Measurements from ENCODE around the gene NABP2.
A peak's percentile ranks its signal among the peaks of the same experiment; 100 is the strongest.

NABP2 gene

GRCh38 chr12:56216461-56216860 is 7.7 kb upstream of the NABP2 start:
- DNase-seq, result no peak

GRCh38 chr12:56219840-56220239 is 4.3 kb upstream of the NABP2 start:
- no peak for DNase-seq

GRCh38 chr12:56220611-56221231 is 3.4 kb upstream of the NABP2 start:
- peak; percentile 36 for DNase-seq

- peak; percentile 61 for DNase-seq
Measured at GRCh38 chr12:56221232-56221756, 2.8 kb upstream of the NABP2 start.

GRCh38 chr12:56221757-56222530 is 2.2 kb upstream of the NABP2 start, which contains the start of gene RNF41:
Gene RNF41, minus strand, starts transcription at chr12:56221922. Its CDS starts 7,875 bp downstream, at chr12:56214047.
- DNase-seq, result peak; percentile 99

- DNase-seq, result no peak
Measured at GRCh38 chr12:56222531-56222895, 1.6 kb upstream of the NABP2 start.

GRCh38 chr12:56223571-56224101 is 506 bp upstream of the NABP2 start:
- no peak for DNase-seq

- DNase-seq, result no peak
Measured at GRCh38 chr12:56224954-56225353, 812 bp downstream of the NABP2 start.

- DNase-seq, result no peak
Measured at GRCh38 chr12:56229082-56229481, 4.9 kb downstream of the NABP2 start.

GRCh38 chr12:56229916-56230431 is 5.8 kb downstream of the NABP2 start, which contains the start of gene SLC39A5:
Gene SLC39A5, plus strand, starts transcription at chr12:56230051. Its CDS starts 1,224 bp downstream, at chr12:56231275.
- DNase-seq, result no peak

GRCh38 chr12:56230432-56231183 is 6.5 kb downstream of the NABP2 start:
- no peak for DNase-seq

GRCh38 chr12:56231184-56231582 is 7.0 kb downstream of the NABP2 start:
- DNase-seq, result no peak

GRCh38 chr12:56234746-56235436 is 10.7 kb downstream of the NABP2 start:
- no peak for DNase-seq

- DNase-seq, result no peak
Measured at GRCh38 chr12:56236091-56236490, 11.9 kb downstream of the NABP2 start.

GRCh38 chr12:56236985-56237384 is 12.8 kb downstream of the NABP2 start:
- no peak for DNase-seq

- DNase-seq, result no peak
Measured at GRCh38 chr12:56237552-56237951, 13.4 kb downstream of the NABP2 start.

GRCh38 chr12:56241424-56242303 is 17.5 kb downstream of the NABP2 start:
- no peak for DNase-seq

- DNase-seq, result no peak
Measured at GRCh38 chr12:56242986-56243385, 18.8 kb downstream of the NABP2 start.

GRCh38 chr12:56243731-56244181 is 19.6 kb downstream of the NABP2 start:
- no peak for DNase-seq

- no peak for DNase-seq
Measured at GRCh38 chr12:56244494-56244893, 20.4 kb downstream of the NABP2 start.

- no peak for DNase-seq
Measured at GRCh38 chr12:56247923-56248322, 23.8 kb downstream of the NABP2 start.

All from NCI-H226 (cell line).